Measurements from ENCODE around the gene APCDD1L.

Gene APCDD1L

GRCh38 chr20:58466729-58467571, 48.2 kb downstream of the APCDD1L start:
- no peak for DNase-seq (ENCODE audit: low spot score)

- no peak for DNase-seq (ENCODE audit: low spot score)
Observed at GRCh38 chr20:58466095-58466708, 49.0 kb downstream of the APCDD1L start.

- no peak for DNase-seq (ENCODE audit: low spot score)
Observed at GRCh38 chr20:58464838-58465237, 50.4 kb downstream of the APCDD1L start.

GRCh38 chr20:58463256-58463655, 51.9 kb downstream of the APCDD1L start:
- no peak for DNase-seq (ENCODE audit: low spot score)

- DNase-seq (ENCODE audit: low spot score): no peak
Observed at GRCh38 chr20:58461899-58462298, 53.3 kb downstream of the APCDD1L start.

- no peak for DNase-seq (ENCODE audit: low spot score)
Observed at GRCh38 chr20:58461104-58461503, 54.1 kb downstream of the APCDD1L start.

- no peak for DNase-seq (ENCODE audit: low spot score)
Observed at GRCh38 chr20:58459058-58459750, 56.0 kb downstream of the APCDD1L start.

- peak; percentile 12 for DNase-seq (ENCODE audit: low spot score)
Observed at GRCh38 chr20:58458342-58459057, 56.7 kb downstream of the APCDD1L start.

GRCh38 chr20:58457083-58457695, 58.0 kb downstream of the APCDD1L start:
- no peak for DNase-seq (ENCODE audit: low spot score)

GRCh38 chr20:58454460-58454859, 60.7 kb downstream of the APCDD1L start:
- DNase-seq (ENCODE audit: low spot score): no peak

- no peak for DNase-seq (ENCODE audit: low spot score)
Observed at GRCh38 chr20:58453391-58453790, 61.8 kb downstream of the APCDD1L start.

GRCh38 chr20:58452667-58453255, 62.4 kb downstream of the APCDD1L start:
- no peak for DNase-seq (ENCODE audit: low spot score)

- no peak for DNase-seq (ENCODE audit: low spot score)
Observed at GRCh38 chr20:58450254-58450653, 64.9 kb downstream of the APCDD1L start.

GRCh38 chr20:58449681-58450221, 65.4 kb downstream of the APCDD1L start:
- no peak for DNase-seq (ENCODE audit: low spot score)

GRCh38 chr20:58448958-58449357, 66.2 kb downstream of the APCDD1L start:
- no peak for DNase-seq (ENCODE audit: low spot score)

- DNase-seq (ENCODE audit: low spot score): peak; percentile 63
Observed at GRCh38 chr20:58447511-58448391, 67.4 kb downstream of the APCDD1L start.

- DNase-seq (ENCODE audit: low spot score): no peak
Observed at GRCh38 chr20:58446960-58447265, 68.3 kb downstream of the APCDD1L start.

- DNase-seq (ENCODE audit: low spot score): no peak
Observed at GRCh38 chr20:58446264-58446959, 68.8 kb downstream of the APCDD1L start.

GRCh38 chr20:58444746-58445255, 70.4 kb downstream of the APCDD1L start:
- no peak for DNase-seq (ENCODE audit: low spot score)
